GM06990 (cell line): ENCODE data around the gene LTBP3.

Experiments used
- DNase-seq: peaks from one replicate; pipeline ENCODE4 v3.0.0-alpha.2; 2011; ENCODE audit not compliant: insufficient read length; ENCODE audit errors: extremely low read depth
- H3K27me3 ChIP-seq: replicated peaks from 2 replicates; pipeline ENCODE4 v1.6.0; 2011; ENCODE audit warnings: low read length; ENCODE audit not compliant: control insufficient read depth, insufficient read depth
- H3K36me3 ChIP-seq: 2 replicates; pipeline ENCODE4 v1.5.1; 2011; ENCODE audit warnings: low read length; ENCODE audit not compliant: control insufficient read depth, insufficient read depth
- H3K4me3 ChIP-seq: replicated peaks from 2 replicates; pipeline ENCODE4 v1.5.1; 2011; ENCODE audit warnings: low read depth, mild to moderate bottlenecking, control low read depth, low read length
- CTCF ChIP-seq: IDR thresholded peaks from 2 replicates; pipeline ENCODE4 v1.5.1; 2011; ENCODE audit warnings: low read length, control low read depth, mild to moderate bottlenecking, inconsistent platforms; ENCODE audit not compliant: insufficient read depth, poor library complexity, severe bottlenecking

Gene LTBP3

GRCh38 chr11:65583589-65583988 lies 25.4 kb upstream of the LTBP3 start:
- H3K27me3 ChIP-seq: no peaks in the 10 kb centered on the region
- peaks cover 45% of the 10 kb centered on the region for H3K36me3 ChIP-seq
- DNase-seq: no peak
- H3K4me3 ChIP-seq: no peak overlapping the region
- TF ChIP-seq CTCF: no peak

- Histone ChIP-seq H3K4me3 (no peak overlapping the region), H3K27me3 (no peaks in the 10 kb centered on the region), H3K36me3 (peaks cover 47% of the 10 kb centered on the region)
- no peak for TF ChIP-seq CTCF
- no peak for DNase-seq
Measured at GRCh38 chr11:65581928-65582327, 23.8 kb upstream of the LTBP3 start.

GRCh38 chr11:65580756-65581155 lies 22.6 kb upstream of the LTBP3 start:
- H3K27me3 ChIP-seq: no peaks in the 10 kb centered on the region
- DNase-seq: no peak
- no peak for TF ChIP-seq CTCF
- H3K4me3 ChIP-seq: no peak overlapping the region
- H3K36me3 ChIP-seq: peaks cover 42% of the 10 kb centered on the region

- TF ChIP-seq CTCF: no peak
- no peak overlapping the region for H3K4me3 ChIP-seq
- H3K36me3 ChIP-seq: peaks cover 39% of the 10 kb centered on the region
- no peak for DNase-seq
- H3K27me3 ChIP-seq: no peaks in the 10 kb centered on the region
Measured at GRCh38 chr11:65580031-65580692, 22.0 kb upstream of the LTBP3 start.

- TF ChIP-seq CTCF: no peak
- Histone ChIP-seq H3K27me3 (no peaks in the 10 kb centered on the region), H3K4me3 (no peak overlapping the region), H3K36me3 (peaks cover 38% of the 10 kb centered on the region)
- DNase-seq: no peak
Measured at GRCh38 chr11:65579291-65579690, 21.1 kb upstream of the LTBP3 start.

GRCh38 chr11:65578667-65579066 lies 20.5 kb upstream of the LTBP3 start:
- no peaks in the 10 kb centered on the region for H3K27me3 ChIP-seq
- H3K4me3 ChIP-seq: no peak overlapping the region
- no peak for DNase-seq
- peaks cover 32% of the 10 kb centered on the region for H3K36me3 ChIP-seq
- no peak for TF ChIP-seq CTCF
